Raji (cell line): ENCODE data around the gene TATDN2.
A peak's percentile ranks its signal among the peaks of the same experiment; 100 is the strongest.

Experiments used
- POLR2A ChIP-seq: IDR thresholded peaks from 2 replicates; pipeline ENCODE4 v1.6.1; 2011; ENCODE audit warnings: low read depth, low read length, control low read depth; ENCODE audit not compliant: insufficient read depth

The TATDN2 gene

GRCh38 chr3:10224794-10225665 is 23.2 kb upstream of the TATDN2 start:
- no peak for TF ChIP-seq POLR2A

GRCh38 chr3:10226293-10226692 is 22.0 kb upstream of the TATDN2 start:
- TF ChIP-seq POLR2A: peak; percentile 52

- TF ChIP-seq POLR2A: no peak
These were observed 19.9 kb upstream of the TATDN2 start for GRCh38 chr3:10228248-10228950.

- TF ChIP-seq POLR2A: no peak
These were observed 18.7 kb upstream of the TATDN2 start for GRCh38 chr3:10229576-10229975.

GRCh38 chr3:10232137-10232536 is 16.1 kb upstream of the TATDN2 start:
- no peak for TF ChIP-seq POLR2A

- TF ChIP-seq POLR2A: no peak
These were observed 14.3 kb upstream of the TATDN2 start for GRCh38 chr3:10233988-10234387.

GRCh38 chr3:10234526-10235230 is 13.6 kb upstream of the TATDN2 start:
- TF ChIP-seq POLR2A: no peak

- no peak for TF ChIP-seq POLR2A
These were observed 12.7 kb upstream of the TATDN2 start for GRCh38 chr3:10235551-10235950.

- TF ChIP-seq POLR2A: no peak
These were observed 9.7 kb upstream of the TATDN2 start for GRCh38 chr3:10238345-10239183.

GRCh38 chr3:10240799-10241198 is 7.5 kb upstream of the TATDN2 start:
- TF ChIP-seq POLR2A: no peak

GRCh38 chr3:10242182-10243065 is 5.8 kb upstream of the TATDN2 start:
- no peak for TF ChIP-seq POLR2A

- TF ChIP-seq POLR2A: no peak
These were observed 4.2 kb upstream of the TATDN2 start for GRCh38 chr3:10244009-10244408.

- no peak for TF ChIP-seq POLR2A
These were observed 3.1 kb upstream of the TATDN2 start for GRCh38 chr3:10245081-10245712.
